H1 (cell line): ENCODE results near the gene EIF4A3. TPM values are rescaled to one million over a fixed set of nuclear protein-coding genes. Genes with fewer than 3 reads are reported as not detected.

ENCODE experiments used
- CTCF ChIA-PET: fragments of 300-600 bp; sonication (Branson Sonifier 250); formaldehyde crosslinking; loops from one replicate; lab custom pipeline; 2021; ENCODE audit not compliant: partially characterized antibody; lab: Charles Lee
- POLR2A ChIA-PET: fragments of 300-600 bp; sonication (Branson Sonifier 250); formaldehyde crosslinking; loops from one replicate; lab custom pipeline; 2021; ENCODE audit warnings: inconsistent platforms; ENCODE audit not compliant: partially characterized antibody; lab: Charles Lee
- DNase-seq, 2 experiments: peaks; one replicate each; pipeline versions ENCODE4 v3.0.0 to v3.0.0-alpha.2; 2010 to 2022; ENCODE audit warnings: low spot score in 2 of 2, low read depth in 1 of 2, mixed read lengths in 1 of 2
- FAIRE-seq: peaks from 2 replicates; lab custom pipeline; 2011; peaks lifted over from hg19 to GRCh38; lab: Jason Lieb, UNC
- H2AFZ ChIP-seq: 2 replicates; pipeline ENCODE4 v1.8.1; 2012; ENCODE audit warnings: low read length, inconsistent platforms
- H2AK5ac ChIP-seq: 2 replicates; pipeline ENCODE4 v1.6.1; 2013; ENCODE audit warnings: low read depth, low read length
- H2BK120ac ChIP-seq: replicated peaks from 2 replicates; pipeline ENCODE3; 2013; ENCODE audit warnings: low read depth, low read length, inconsistent platforms
- H2BK12ac ChIP-seq: 2 replicates; pipeline ENCODE4 v1.6.1; 2013; ENCODE audit warnings: low read depth, low read length
- H2BK15ac ChIP-seq: 2 replicates; pipeline ENCODE4 v1.6.1; 2013; ENCODE audit warnings: low read length
- H2BK20ac ChIP-seq: 2 replicates; pipeline ENCODE4 v1.6.1; 2013; ENCODE audit warnings: low read length
- H2BK5ac ChIP-seq: 2 replicates; pipeline ENCODE4 v1.6.1; 2013; ENCODE audit warnings: low read depth, low read length
- H3K14ac ChIP-seq: 2 replicates; pipeline ENCODE4 v1.6.1; 2013; ENCODE audit warnings: inconsistent platforms; ENCODE audit not compliant: insufficient read length
- H3K18ac ChIP-seq: 2 replicates; pipeline ENCODE4 v1.6.1; 2013; ENCODE audit warnings: low read length; ENCODE audit errors: extremely low read depth
- H3K23ac ChIP-seq: 2 replicates; pipeline ENCODE4 v1.6.1; 2013; ENCODE audit warnings: inconsistent platforms; ENCODE audit not compliant: insufficient read length
- H3K23me2 ChIP-seq: 2 replicates; pipeline ENCODE4 v1.6.1; 2013; ENCODE audit warnings: low read depth, low read length
- H3K27ac ChIP-seq: 2 replicates; pipeline ENCODE4 v1.6.1; 2011; ENCODE audit warnings: low read depth, low read length, inconsistent platforms
- H3K27me3 ChIP-seq, 4 experiments: replicated peaks in 1 of 4; 1 replicate in 1 of 4; 2 replicates in 3 of 4; pipeline versions ENCODE4 v1.6.1 to v1.8.1; 2011 to 2013; ENCODE audit warnings: low read length in 3 of 4, mild to moderate bottlenecking in 3 of 4, inconsistent platforms in 2 of 4, mixed read lengths in 2 of 4, moderate library complexity in 1 of 4; ENCODE audit not compliant: control insufficient read depth in 3 of 4, insufficient read depth in 3 of 4; ENCODE audit errors: extremely low read depth in 1 of 4
- H3K36me3 ChIP-seq, 4 experiments: 2 replicates each; pipeline versions ENCODE4 v1.6.1 to v1.8.1; 2011 to 2013; ENCODE audit warnings: mild to moderate bottlenecking in 4 of 4, low read length in 3 of 4, moderate library complexity in 2 of 4, control low read depth in 1 of 4, inconsistent platforms in 1 of 4; ENCODE audit not compliant: insufficient read depth in 4 of 4, control insufficient read depth in 2 of 4
- H3K4ac ChIP-seq: replicated peaks from 2 replicates; pipeline ENCODE3; 2013; ENCODE audit warnings: low read length, low read depth, mixed read lengths, inconsistent platforms; ENCODE audit not compliant: insufficient read length
- H3K4me1 ChIP-seq, 4 experiments: replicated peaks in 1 of 4; 1 replicate in 1 of 4; 2 replicates in 3 of 4; pipeline versions ENCODE4 v1.6.1 to v1.8.1; 2011 to 2013; ENCODE audit warnings: low read length in 3 of 4, inconsistent platforms in 2 of 4, mixed read lengths in 1 of 4; ENCODE audit not compliant: insufficient read depth in 4 of 4, control insufficient read depth in 3 of 4
- H3K4me2 ChIP-seq, 2 experiments: 2 replicates each; pipeline versions ENCODE4 v1.6.1 to v1.8.1; 2011 to 2013; ENCODE audit warnings: low read depth in 2 of 2, low read length in 2 of 2, control low read depth in 1 of 2, inconsistent platforms in 1 of 2, mild to moderate bottlenecking in 1 of 2; ENCODE audit not compliant: insufficient read depth in 1 of 2
- H3K4me3 ChIP-seq, 4 experiments: fragments of 200-600, 300-600 bp in 1 of 4; sonication (generic), shearing (Covaris generic), sonication (Bioruptor Twin) in 1 of 4; 2 replicates each; pipeline versions ENCODE4 v1.5.1 to v1.8.1; 2011 to 2016; ENCODE audit warnings: low read length in 4 of 4, low read depth in 3 of 4, control low read depth in 2 of 4, inconsistent platforms in 2 of 4, mild to moderate bottlenecking in 2 of 4, mixed read lengths in 1 of 4, moderate library complexity in 1 of 4; ENCODE audit not compliant: insufficient read depth in 2 of 4; ENCODE audit errors: extremely low read depth in 1 of 4
- H3K56ac ChIP-seq: replicated peaks from 2 replicates; pipeline ENCODE3; 2013; ENCODE audit warnings: low read depth, mild to moderate bottlenecking, mixed read lengths, low read length, inconsistent platforms; ENCODE audit not compliant: insufficient read length
- H3K79me1 ChIP-seq: 2 replicates; pipeline ENCODE4 v1.6.1; 2013; ENCODE audit warnings: low read depth, low read length, control low read depth
- H3K79me2 ChIP-seq, 2 experiments: 2 replicates each; pipeline versions ENCODE4 v1.6.1 to v1.8.1; 2012 to 2013; ENCODE audit warnings: low read length in 2 of 2, mild to moderate bottlenecking in 2 of 2, inconsistent platforms in 1 of 2; ENCODE audit not compliant: insufficient read depth in 2 of 2, control insufficient read depth in 1 of 2
- H3K9ac ChIP-seq, 4 experiments: replicated peaks in 1 of 4; 1 replicate in 1 of 4; 2 replicates in 3 of 4; pipeline versions ENCODE4 v1.6.1 to v1.8.1; 2011 to 2013; ENCODE audit warnings: low read depth in 3 of 4, low read length in 3 of 4, control low read depth in 2 of 4, mild to moderate bottlenecking in 2 of 4, moderate library complexity in 2 of 4, inconsistent platforms in 1 of 4; ENCODE audit errors: extremely low read depth in 1 of 4
- H3K9me3 ChIP-seq, 2 experiments: 2 replicates each; pipeline versions ENCODE4 v1.6.1 to v1.8.1; 2012 to 2013; ENCODE audit warnings: mild to moderate bottlenecking in 2 of 2, moderate library complexity in 2 of 2, control low read depth in 1 of 2, inconsistent platforms in 1 of 2, low read depth in 1 of 2, low read length in 1 of 2, mixed read lengths in 1 of 2; ENCODE audit not compliant: insufficient read depth in 2 of 2
- H4K20me1 ChIP-seq, 2 experiments: replicated peaks in 1 of 2; 2 replicates each; pipeline versions ENCODE3 to v1.8.1; 2011 to 2013; ENCODE audit warnings: inconsistent platforms in 2 of 2, low read length in 2 of 2, mild to moderate bottlenecking in 1 of 2; ENCODE audit not compliant: insufficient read depth in 2 of 2, control insufficient read depth in 1 of 2
- H4K5ac ChIP-seq: 2 replicates; pipeline ENCODE4 v1.6.1; 2013; ENCODE audit warnings: low read length, low read depth, mixed read lengths, inconsistent platforms; ENCODE audit not compliant: insufficient read length
- H4K8ac ChIP-seq: 2 replicates; pipeline ENCODE4 v1.8.0; 2013; ENCODE audit warnings: mild to moderate bottlenecking, moderate library complexity, low read length, inconsistent platforms; ENCODE audit not compliant: insufficient read depth; ENCODE audit errors: extremely low read depth
- H4K91ac ChIP-seq: replicated peaks from 2 replicates; pipeline ENCODE3; 2013; ENCODE audit warnings: low read length, mixed read lengths, inconsistent platforms; ENCODE audit not compliant: insufficient read length
- CBX5 ChIP-seq: fragments of 300-800, 300-1000 bp; sonication (generic); IDR thresholded peaks from 2 replicates; pipeline ENCODE4 v1.7.1; 2016; ENCODE audit warnings: antibody characterized with exemption, low read length, low read depth
- EGR1 ChIP-seq: IDR thresholded peaks from 2 replicates; pipeline ENCODE4 v1.6.1; 2011; ENCODE audit warnings: low read depth, low read length, borderline replicate concordance
- FOSL1 ChIP-seq: IDR thresholded peaks from 2 replicates; pipeline ENCODE4 v1.6.1; 2011; ENCODE audit warnings: mild to moderate bottlenecking, low read depth, low read length, moderate library complexity; ENCODE audit not compliant: insufficient read depth
- HDAC6 ChIP-seq: IDR thresholded peaks from one replicate; pipeline ENCODE4 v1.7.1; 2012; ENCODE audit warnings: low read depth, mild to moderate bottlenecking, inconsistent platforms, low read length, moderate library complexity
- JUND ChIP-seq: IDR thresholded peaks from 2 replicates; pipeline ENCODE4 v1.6.1; 2011; ENCODE audit warnings: mild to moderate bottlenecking, improper control_type of control experiment, low read length
- KDM5A ChIP-seq: fragments of 200-600 bp; IDR thresholded peaks from 2 replicates; pipeline ENCODE4 v1.7.1; 2012; ENCODE audit warnings: mild to moderate bottlenecking, low read length, inconsistent platforms, mixed read lengths
- NRF1 ChIP-seq: IDR thresholded peaks from 2 replicates; pipeline ENCODE4 v1.6.1; 2011; ENCODE audit warnings: mild to moderate bottlenecking, low read depth, low read length, improper control_type of control experiment
- RFX5 ChIP-seq: IDR thresholded peaks from 2 replicates; pipeline ENCODE4 v1.6.1; 2011; ENCODE audit warnings: low read depth, low read length, improper control_type of control experiment, borderline replicate concordance
- SIRT6 ChIP-seq: IDR thresholded peaks from one replicate; pipeline ENCODE4 v1.7.1; 2012; ENCODE audit warnings: low read length, inconsistent platforms
- SP2 ChIP-seq: IDR thresholded peaks from 2 replicates; pipeline ENCODE4 v1.6.1; 2012; ENCODE audit warnings: mild to moderate bottlenecking, low read length, inconsistent platforms
- YY1 ChIP-seq: IDR thresholded peaks from 2 replicates; pipeline ENCODE4 v1.6.1; 2011; ENCODE audit warnings: low read depth, mild to moderate bottlenecking, low read length
- WGBS, 2 experiments: shearing (Covaris generic) in 1 of 2; methylation state at CpG; one replicate each; pipeline versions ENCODE4 v1.1.6 to v1.1.7; 2013 to 2015; ENCODE audit warnings: low lambda C conversion rate in 2 of 2, mixed read lengths in 2 of 2, inconsistent platforms in 1 of 2, low coverage in 1 of 2, missing lambda C conversion rate in 1 of 2; ENCODE audit not compliant: insufficient replicate concordance in 2 of 2, insufficient coverage in 1 of 2, insufficient read length in 1 of 2; ENCODE audit errors: extremely low coverage in 1 of 2, missing lambda C conversion rate in 1 of 2; 5-methylcytosine and 5-hydroxymethylcytosine counted together
- polyA plus RNA-seq, 7 experiments: library from polyadenylated mRNA; depleted of rRNA in 3 of 7; stranded (reverse) in 5 of 7; unstranded in 2 of 7; fragments of >200 nt in 5 of 7; fragments of 200-250 nt in 2 of 7; gene quantifications; 1 replicate in 5 of 7; 2 replicates in 1 of 7; 4 replicates in 1 of 7; pipeline versions ENCODE4 v1.2.1 to v1.2.3, GENCODE V29; 2011 to 2013; ENCODE audit warnings: missing spikeins in 2 of 7, mixed read lengths in 2 of 7
- total RNA-seq: library from RNA; stranded (reverse); fragmentation: NEBNext Ultra II Directional; extraction: Animal tissue kit (Norgen Biotek cat#: 25700); gene quantifications from 2 replicates; pipeline ENCODE4 v1.2.1, GENCODE V29; 2021
- TF ChIP-seq, protein P1 (sequence below), 3 experiments: IDR thresholded peaks; 1 replicate in 2 of 3; 2 replicates in 1 of 3; pipeline versions ENCODE4 v1.5.1 to v1.6.1; 2011; ENCODE audit warnings: low read length in 3 of 3, mild to moderate bottlenecking in 3 of 3, inconsistent platforms in 2 of 3, low read depth in 1 of 3, moderate library complexity in 1 of 3; ENCODE audit not compliant: insufficient read depth in 1 of 3; ENCODE audit errors: control extremely low read depth in 1 of 3

The EIF4A3 gene
- total and polyA plus RNA-seq, 2 of the 8 experiments (the other 6 are each of a cell fraction or from before 2014, with no cell fraction given), result 142 to 146 TPM

GRCh38 chr17:80169107-80169506, 22.2 kb upstream of the EIF4A3 start:
- Histone ChIP-seq H3K23me2 (no peaks in the 10 kb centered on the region), H2BK120ac (no peak overlapping the region), H4K91ac (no peak overlapping the region), H2BK15ac (no peak overlapping the region), H3K27me3 (no peaks in the 10 kb centered on the region; a peak in 1 of 7 replicates), H4K20me1 (no peaks in the 10 kb centered on the region), H3K56ac (no peak overlapping the region), H3K4ac (no peak overlapping the region), H3K18ac (no peak overlapping the region), H2BK12ac (no peak overlapping the region), H3K79me1 (no peaks in the 10 kb centered on the region), H3K9ac (no peak overlapping the region), H3K79me2 (no peaks in the 10 kb centered on the region), H3K4me3 (no peak overlapping the region), H2BK20ac (no peak overlapping the region), H3K14ac (no peak overlapping the region), H2AFZ (no peak overlapping the region), H3K36me3 (no peaks in the 10 kb centered on the region), H2BK5ac (no peak overlapping the region), H2AK5ac (no peak overlapping the region), H3K4me1 (peaks cover 0 to 4% (median 0%) of the 10 kb centered on the region in 4 experiments; a peak in 1 of 7 replicates), H4K8ac (no peak overlapping the region), H3K23ac (no peak overlapping the region), H3K4me2 (no peak overlapping the region), H3K27ac (no peak overlapping the region), H3K9me3 (no peaks in the 10 kb centered on the region), H4K5ac (no peak overlapping the region)
- ChIA-PET CTCF (interaction anchor here (3.6 kb wide), 1 partner anchor 27 kb away, joined by 16 read pairs; no protein-coding TSS in a partner anchor), POLR2A (interaction anchor here (1.0 kb wide), 1 partner anchor 20 kb away, joined by 3 read pairs; no protein-coding TSS in a partner anchor)
- DNase-seq (no peak), FAIRE-seq (no peak)
- WGBS, 2 experiments, result 95% methylated on average over 5 of the region's 5 CpGs; no CpG with 5 or more reads in 1 of the 2 experiments
- TF ChIP-seq CBX5, result no peak
- no peak for TF ChIP-seq EGR1
- TF ChIP-seq RFX5, result no peak
- TF ChIP-seq NRF1, result no peak
- TF ChIP-seq JUND, result no peak
- no peak for TF ChIP-seq KDM5A
- no peak for TF ChIP-seq HDAC6
- TF ChIP-seq, protein P1, sequence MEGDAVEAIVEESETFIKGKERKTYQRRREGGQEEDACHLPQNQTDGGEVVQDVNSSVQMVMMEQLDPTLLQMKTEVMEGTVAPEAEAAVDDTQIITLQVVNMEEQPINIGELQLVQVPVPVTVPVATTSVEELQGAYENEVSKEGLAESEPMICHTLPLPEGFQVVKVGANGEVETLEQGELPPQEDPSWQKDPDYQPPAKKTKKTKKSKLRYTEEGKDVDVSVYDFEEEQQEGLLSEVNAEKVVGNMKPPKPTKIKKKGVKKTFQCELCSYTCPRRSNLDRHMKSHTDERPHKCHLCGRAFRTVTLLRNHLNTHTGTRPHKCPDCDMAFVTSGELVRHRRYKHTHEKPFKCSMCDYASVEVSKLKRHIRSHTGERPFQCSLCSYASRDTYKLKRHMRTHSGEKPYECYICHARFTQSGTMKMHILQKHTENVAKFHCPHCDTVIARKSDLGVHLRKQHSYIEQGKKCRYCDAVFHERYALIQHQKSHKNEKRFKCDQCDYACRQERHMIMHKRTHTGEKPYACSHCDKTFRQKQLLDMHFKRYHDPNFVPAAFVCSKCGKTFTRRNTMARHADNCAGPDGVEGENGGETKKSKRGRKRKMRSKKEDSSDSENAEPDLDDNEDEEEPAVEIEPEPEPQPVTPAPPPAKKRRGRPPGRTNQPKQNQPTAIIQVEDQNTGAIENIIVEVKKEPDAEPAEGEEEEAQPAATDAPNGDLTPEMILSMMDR (IDR thresholded peaks at IDR 0.05; ENCODE audit: control extremely low read depth in 1 of 3, insufficient read depth in 1 of 3, low read depth in 1 of 3, low read length in 3 of 3), result no peak
- no peak for TF ChIP-seq SP2
- no peak for TF ChIP-seq SIRT6
- TF ChIP-seq YY1, result no peak
- no peak for TF ChIP-seq FOSL1
